Right atrium auricular region (tissue), 2 donors: ENCODE results near the gene ARHGEF12. TPM values are rescaled to one million over a fixed set of nuclear protein-coding genes. Genes with fewer than 3 reads are reported as not detected.

Source experiments
- DNase-seq: peaks from one replicate; pipeline ENCODE4 v3.0.0-alpha.2; 2019; ENCODE audit warnings: low spot score
- H3K27ac ChIP-seq, 2 donors: fragments of 200-600 bp; sonication (generic); 1 replicate in 1 of 2; 2 replicates in 1 of 2; pipeline ENCODE4 v1.5.1; 2016 to 2019
- H3K27me3 ChIP-seq, 2 donors: fragments of 200-600 bp; sonication (generic); one replicate each; pipeline versions ENCODE4 v1.5.1 to v1.6.0; 2017 to 2019
- H3K36me3 ChIP-seq: fragments of 200-600 bp; sonication (generic); one replicate; pipeline ENCODE4 v1.5.1; 2016
- H3K4me1 ChIP-seq, 2 donors: fragments of 200-600 bp; sonication (generic); one replicate each; pipeline versions ENCODE4 v1.5.1 to v1.6.0; 2017 to 2019
- H3K4me3 ChIP-seq, 2 donors: fragments of 200-600 bp; sonication (generic); 1 replicate in 1 of 2; 2 replicates in 1 of 2; pipeline ENCODE4 v1.5.1; 2017 to 2019; ENCODE audit warnings: mild to moderate bottlenecking in 1 of 2, moderate library complexity in 1 of 2
- H3K9me3 ChIP-seq, 2 donors: fragments of 200-600 bp; sonication (generic); one replicate each; pipeline ENCODE4 v1.5.1; 2019
- total RNA-seq, 2 donors: library from RNA; depleted of rRNA; stranded (reverse); fragments of >200 nt; gene quantifications; one replicate each; pipeline ENCODE4 v1.1.0, GENCODE V29; 2016
- TF ChIP-seq, protein P1 (sequence below), 2 donors: fragments of 200-600 bp; sonication (generic); IDR thresholded peaks; one replicate each; pipeline ENCODE4 v1.5.1; 2019; ENCODE audit warnings: antibody characterized with exemption in 2 of 2

ARHGEF12 gene
- total RNA-seq, 2 donors from 2014 or later: 84.0 to 87.2 TPM

DNA sequence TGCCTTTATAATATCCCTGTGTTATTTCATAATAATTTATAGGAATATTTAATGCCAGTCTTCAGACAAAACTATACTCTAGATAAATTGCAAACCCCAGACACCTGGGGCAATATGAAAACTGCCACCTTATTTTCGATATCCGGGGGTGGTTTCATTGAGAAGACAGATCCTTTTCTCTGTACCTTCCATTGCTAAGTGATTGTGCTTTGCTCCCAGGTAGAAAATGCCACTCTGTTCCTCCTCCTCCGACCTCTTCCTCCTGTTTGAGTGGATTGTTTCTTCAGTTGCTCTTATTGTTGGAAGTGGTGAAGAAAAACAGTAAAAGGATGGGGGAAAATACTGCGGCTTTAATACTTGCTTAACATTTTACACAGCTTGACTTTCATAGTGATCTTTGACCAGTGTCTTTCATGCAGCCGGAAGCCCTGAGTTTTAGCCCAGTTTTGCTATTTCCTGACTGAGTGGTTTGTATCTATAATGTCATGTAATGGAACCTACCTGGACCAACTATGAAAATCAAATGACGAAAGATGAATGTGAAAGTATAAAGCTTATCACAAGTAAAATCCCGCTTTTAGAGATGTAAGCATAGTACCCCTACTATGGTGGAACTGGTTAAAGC, 169.7 kb downstream of the ARHGEF12 start:
- Histone ChIP-seq H3K4me1 (no peaks in the 10 kb centered on the region), H3K9me3 (no peaks in the 10 kb centered on the region), H3K4me3 (no peak overlapping the region), H3K36me3 (no peaks in the 10 kb centered on the region), H3K27me3 (peaks cover 0 to 3% of the 10 kb centered on the region in 2 donors), H3K27ac (no peak overlapping the region)
- TF ChIP-seq, protein P1, sequence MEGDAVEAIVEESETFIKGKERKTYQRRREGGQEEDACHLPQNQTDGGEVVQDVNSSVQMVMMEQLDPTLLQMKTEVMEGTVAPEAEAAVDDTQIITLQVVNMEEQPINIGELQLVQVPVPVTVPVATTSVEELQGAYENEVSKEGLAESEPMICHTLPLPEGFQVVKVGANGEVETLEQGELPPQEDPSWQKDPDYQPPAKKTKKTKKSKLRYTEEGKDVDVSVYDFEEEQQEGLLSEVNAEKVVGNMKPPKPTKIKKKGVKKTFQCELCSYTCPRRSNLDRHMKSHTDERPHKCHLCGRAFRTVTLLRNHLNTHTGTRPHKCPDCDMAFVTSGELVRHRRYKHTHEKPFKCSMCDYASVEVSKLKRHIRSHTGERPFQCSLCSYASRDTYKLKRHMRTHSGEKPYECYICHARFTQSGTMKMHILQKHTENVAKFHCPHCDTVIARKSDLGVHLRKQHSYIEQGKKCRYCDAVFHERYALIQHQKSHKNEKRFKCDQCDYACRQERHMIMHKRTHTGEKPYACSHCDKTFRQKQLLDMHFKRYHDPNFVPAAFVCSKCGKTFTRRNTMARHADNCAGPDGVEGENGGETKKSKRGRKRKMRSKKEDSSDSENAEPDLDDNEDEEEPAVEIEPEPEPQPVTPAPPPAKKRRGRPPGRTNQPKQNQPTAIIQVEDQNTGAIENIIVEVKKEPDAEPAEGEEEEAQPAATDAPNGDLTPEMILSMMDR (IDR thresholded peaks at IDR 0.05): no peak
- DNase-seq: no peak

DNA sequence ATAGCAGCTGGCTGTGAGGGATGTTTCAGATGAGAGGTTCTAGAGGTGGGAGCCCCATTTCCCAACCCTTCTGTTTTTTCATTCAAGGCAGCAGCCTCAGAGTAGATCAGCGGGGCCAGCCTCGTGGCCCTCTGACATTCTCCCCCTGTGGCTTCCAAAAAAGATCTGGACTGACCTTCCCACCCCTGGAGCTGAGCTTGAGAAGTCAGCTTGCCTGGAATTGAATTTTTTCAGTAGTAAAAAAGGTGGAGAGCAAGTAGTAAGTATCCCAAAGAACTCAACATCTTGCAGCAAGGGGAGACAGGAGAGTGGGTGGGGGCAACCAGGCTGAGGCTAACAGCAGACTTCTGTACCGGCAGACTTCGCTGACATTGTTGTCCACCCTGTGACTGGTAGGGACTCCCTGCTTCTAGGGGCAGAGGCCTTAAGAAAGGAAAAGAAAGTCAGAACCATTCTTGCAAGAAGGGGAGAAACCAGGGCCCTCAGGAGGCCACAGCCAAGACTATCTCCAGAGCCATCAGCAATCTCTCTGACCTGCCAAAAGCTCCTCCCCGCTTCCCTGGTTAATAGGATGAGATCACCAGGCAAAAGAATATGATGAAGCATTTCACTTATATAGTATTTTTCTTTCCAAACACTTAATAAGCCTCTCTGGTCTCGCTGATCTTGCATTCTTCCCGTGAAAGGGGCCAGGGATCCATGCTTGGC, 173.3 kb downstream of the ARHGEF12 start:
- peaks cover 0 to 7% of the 10 kb centered on the region in 2 donors for H3K4me1 ChIP-seq
- peaks cover 0 to 3% of the 10 kb centered on the region in 2 donors for H3K27me3 ChIP-seq
- H3K9me3 ChIP-seq: no peaks in the 10 kb centered on the region
- H3K4me3 ChIP-seq: no peak overlapping the region
- H3K36me3 ChIP-seq: no peaks in the 10 kb centered on the region
- TF ChIP-seq, protein P1 (IDR thresholded peaks at IDR 0.05): no peak
- no peak overlapping the region for H3K27ac ChIP-seq
- no peak for DNase-seq

DNA sequence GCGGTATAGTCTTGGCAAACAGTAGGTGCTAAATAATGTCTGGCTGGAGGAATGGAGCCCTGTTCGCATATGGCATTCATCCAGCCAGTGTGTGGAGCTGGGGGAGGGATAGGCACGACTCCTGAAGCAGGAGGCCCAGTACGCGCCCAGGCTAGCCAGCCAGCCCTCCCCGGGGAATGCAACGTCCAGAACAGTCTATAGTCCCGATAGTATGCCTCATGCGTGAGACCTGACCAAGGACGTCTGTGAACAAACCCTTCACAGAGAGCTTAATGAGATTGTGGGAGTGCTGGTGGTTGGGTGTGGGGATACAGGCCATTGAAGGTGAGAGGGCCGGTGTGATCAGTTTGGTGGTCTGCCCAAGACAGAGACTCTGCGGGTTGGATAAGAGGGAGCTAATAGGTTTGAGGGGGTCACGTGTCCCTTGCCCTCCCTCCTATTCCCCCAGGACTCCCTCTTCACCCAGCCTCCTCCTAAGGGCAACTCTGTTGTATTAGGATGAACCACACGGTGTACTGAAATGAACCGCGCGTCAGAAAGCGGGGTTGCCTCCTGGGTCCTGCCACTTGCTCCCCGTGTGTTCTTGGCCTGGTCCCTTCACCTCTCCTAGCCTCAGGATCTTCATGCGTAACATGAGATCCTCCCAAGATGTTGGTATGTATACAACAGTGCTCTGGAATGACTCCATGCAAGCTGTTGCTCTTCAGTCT, 174.3 kb downstream of the ARHGEF12 start:
- no peak for DNase-seq
- no peaks in the 10 kb centered on the region for H3K9me3 ChIP-seq
- no peak overlapping the region for H3K27ac ChIP-seq
- peaks cover 0 to 3% of the 10 kb centered on the region in 2 donors for H3K27me3 ChIP-seq
- peaks cover 0 to 7% of the 10 kb centered on the region in 2 donors for H3K4me1 ChIP-seq
- no peaks in the 10 kb centered on the region for H3K36me3 ChIP-seq
- peak overlapping the region in 1 of 2 donors; percentile 51 for H3K4me3 ChIP-seq
- TF ChIP-seq, protein P1 (IDR thresholded peaks at IDR 0.05): no peak

DNA sequence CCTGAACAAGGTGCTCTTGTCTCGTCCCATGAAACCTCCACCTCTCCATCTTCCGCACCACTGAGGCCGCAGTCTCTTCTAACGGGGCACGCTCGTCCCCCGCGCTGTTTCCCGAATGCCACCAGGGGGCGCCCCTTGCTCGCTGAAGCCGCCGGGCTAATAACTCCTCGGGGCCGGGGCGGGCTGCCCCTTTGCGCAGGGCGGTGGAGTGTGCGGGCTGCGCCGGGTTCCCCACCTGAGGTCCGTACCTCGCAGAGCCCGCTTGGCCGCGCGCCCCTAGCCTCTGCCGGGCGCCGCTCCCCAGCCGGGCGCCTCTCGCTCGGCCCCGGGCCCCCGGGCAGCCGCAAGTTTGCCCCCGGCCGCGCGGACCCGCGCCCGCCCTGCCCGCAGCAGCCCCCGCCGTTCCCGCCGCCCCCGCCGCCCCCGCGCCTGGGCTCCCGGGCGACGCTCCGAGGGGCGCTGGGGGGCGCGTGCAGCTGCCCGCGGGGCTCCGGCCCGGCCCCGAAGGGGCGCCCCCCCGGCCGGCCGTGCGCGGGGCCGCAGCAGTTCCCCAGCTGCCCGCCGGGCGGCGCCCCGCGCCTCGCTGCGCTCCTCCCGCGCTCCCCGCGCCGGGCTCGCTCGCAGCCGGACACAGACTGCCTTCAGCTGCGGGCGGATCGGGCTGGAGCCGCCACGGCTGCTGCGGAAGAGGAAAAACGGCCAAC, 175.1 kb downstream of the ARHGEF12 start, which contains the start of gene GRIK4:
Gene GRIK4 (plus strand): TSS at position 633 of the 704 bp plus-strand sequence. CDS start 148,571 bp downstream, outside the sequence.
- DNase-seq: peak; percentile 85
- TF ChIP-seq, protein P1 (IDR thresholded peaks at IDR 0.05): peak; percentile 84 to 92
- no peaks in the 10 kb centered on the region for H3K27me3 ChIP-seq
- peak within 1 kb of the TSS; percentile 39 to 51 for H3K4me3 ChIP-seq
- peaks cover 0 to 7% of the 10 kb centered on the region in 2 donors for H3K4me1 ChIP-seq
- H3K9me3 ChIP-seq: no peaks in the 10 kb centered on the region
- H3K27ac ChIP-seq: no peak within 1 kb of the TSS
- no peaks in the 10 kb centered on the region for H3K36me3 ChIP-seq
